GM12892 (cell line): ENCODE measurements around the gene INSR.

Experiments used
- POLR2A ChIP-seq: IDR thresholded peaks from 2 replicates; pipeline ENCODE4 v1.6.1; 2011; ENCODE audit warnings: low read depth, low read length, control low read depth
- POLR2AphosphoS5 ChIP-seq: IDR thresholded peaks from 2 replicates; pipeline ENCODE4 v1.6.1; 2011; ENCODE audit warnings: low read depth, low read length, control low read depth
- TAF1 ChIP-seq: IDR thresholded peaks from 2 replicates; pipeline ENCODE4 v1.6.1; 2011; ENCODE audit warnings: low read depth, mild to moderate bottlenecking, control low read depth, low read length, borderline replicate concordance

- TF ChIP-seq POLR2A (no peak), TAF1 (no peak), POLR2AphosphoS5 (no peak)
Measured at GRCh38 chr19:7258041-7258839, 36.0 kb downstream of the INSR start.
